Spinal cord (tissue), 10 donors: ENCODE data around the gene PI4K2A. TPM values are rescaled to one million over a fixed set of nuclear protein-coding genes. Genes with fewer than 3 reads are reported as not detected.

ENCODE experiments used
- DNase-seq, 6 donors: peaks; one replicate each; pipeline versions ENCODE4 v3.0.0 to v3.0.0-alpha.2; 2013 to 2015; ENCODE audit warnings: low spot score in 6 of 6, low read depth in 4 of 6
- H3K27ac ChIP-seq: one replicate; pipeline ENCODE4 v1.5.1; 2013; ENCODE audit warnings: low read depth, low read length, control low read depth
- H3K27me3 ChIP-seq: one replicate; pipeline ENCODE4 v1.6.1; 2013; ENCODE audit warnings: low read length; ENCODE audit not compliant: control insufficient read depth, insufficient read depth
- H3K36me3 ChIP-seq: one replicate; pipeline ENCODE4 v1.6.1; 2013; ENCODE audit warnings: low read length; ENCODE audit not compliant: control insufficient read depth, insufficient read depth
- H3K4me1 ChIP-seq: one replicate; pipeline ENCODE4 v1.6.1; 2013; ENCODE audit warnings: low read length; ENCODE audit not compliant: control insufficient read depth, insufficient read depth
- H3K4me3 ChIP-seq: one replicate; pipeline ENCODE4 v1.5.1; 2013; ENCODE audit warnings: low read depth, low read length, control low read depth
- H3K9me3 ChIP-seq: one replicate; pipeline ENCODE4 v1.6.1; 2013; ENCODE audit warnings: low read length; ENCODE audit not compliant: control insufficient read depth, insufficient read depth
- WGBS: methylation state at CpG from one replicate; pipeline ENCODE4 v1.1.5; 2013; ENCODE audit warnings: missing lambda C conversion rate; ENCODE audit not compliant: insufficient coverage; 5-methylcytosine and 5-hydroxymethylcytosine counted together
- polyA plus RNA-seq, 2 donors: library from polyadenylated mRNA; unstranded; fragments of 120-200 nt; gene quantifications; one replicate each; pipeline ENCODE4 v1.2.1, GENCODE V29; 2013; ENCODE audit not compliant: insufficient read length in 2 of 2
- total RNA-seq, 2 donors: library from RNA; depleted of rRNA in 1 of 2; stranded (reverse); fragments of 120-200 nt in 1 of 2; fragments of >200 nt in 1 of 2; gene quantifications; one replicate each; pipeline versions ENCODE4 v1.2.3 to v1.2.4, GENCODE V29; 2013 to 2014
- donor health status: healthy.

Gene PI4K2A
- total and polyA plus RNA-seq, 4 donors: 17.1 to 21.2 (median 19.0) TPM

- H3K4me1 ChIP-seq: peaks cover 32% of the 10 kb centered on the region
- no peak overlapping the region for H3K27ac ChIP-seq
- no peak for DNase-seq
- 87% methylated on average over 5 of the region's 9 CpGs for WGBS
- H3K9me3 ChIP-seq: no peaks in the 10 kb centered on the region
- no peak overlapping the region for H3K4me3 ChIP-seq
- H3K27me3 ChIP-seq: peaks cover 4% of the 10 kb centered on the region
- H3K36me3 ChIP-seq: peaks cover under 1% of the 10 kb centered on the region
These were observed 71.4 kb downstream of the PI4K2A start for GRCh38 chr10:97711640-97712572.

- peaks cover 41% of the 10 kb centered on the region for H3K4me1 ChIP-seq
These were observed 72.9 kb downstream of the PI4K2A start, which contains the start of gene MARVELD1 for GRCh38 chr10:97713339-97713825. Gene MARVELD1 (plus strand): TSS chr10:97713730. CDS start chr10:97713877, 147 bp downstream.

DNA sequence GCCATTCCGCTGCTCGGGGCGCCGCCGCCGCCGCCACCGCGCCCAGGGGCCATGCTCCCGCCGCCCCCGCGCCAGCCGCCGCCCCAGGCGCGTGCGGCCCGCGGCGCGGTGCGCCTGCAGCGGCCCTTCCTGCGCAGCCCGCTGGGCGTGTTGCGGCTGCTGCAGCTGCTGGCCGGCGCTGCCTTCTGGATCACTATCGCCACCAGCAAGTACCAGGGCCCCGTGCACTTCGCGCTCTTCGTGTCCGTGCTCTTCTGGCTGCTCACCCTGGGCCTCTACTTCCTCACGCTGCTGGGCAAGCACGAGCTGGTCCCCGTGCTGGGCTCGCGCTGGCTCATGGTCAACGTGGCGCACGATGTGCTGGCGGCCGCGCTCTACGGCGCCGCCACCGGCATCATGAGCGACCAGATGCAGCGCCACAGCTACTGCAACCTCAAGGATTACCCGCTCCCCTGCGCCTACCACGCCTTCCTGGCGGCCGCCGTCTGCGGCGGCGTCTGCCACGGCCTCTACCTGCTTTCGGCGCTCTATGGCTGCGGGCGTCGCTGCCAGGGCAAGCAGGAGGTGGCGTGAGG is 73.4 kb downstream of the PI4K2A start:
- Histone ChIP-seq H3K9me3 (no peaks in the 10 kb centered on the region), H3K27ac (peak overlapping the region; percentile 88), H3K36me3 (peaks cover 3% of the 10 kb centered on the region), H3K4me1 (peaks cover 46% of the 10 kb centered on the region), H3K4me3 (peak overlapping the region; percentile 69), H3K27me3 (peaks cover 4% of the 10 kb centered on the region)
- DNase-seq: peak in 4 of 6 donors; percentile 59 to 92 (median 76)
- 0% methylated on average over 69 of the region's 69 CpGs for WGBS

More at GRCh38 chr10:97713339-97713825, 72.9 kb downstream of the PI4K2A start, which contains the start of gene MARVELD1:
- Histone ChIP-seq H3K27ac (peak within 1 kb of the TSS; percentile 88), H3K36me3 (peaks cover 3% of the 10 kb centered on the region), H3K4me3 (peak within 1 kb of the TSS; percentile 69), H3K9me3 (no peaks in the 10 kb centered on the region), H3K27me3 (peaks cover 4% of the 10 kb centered on the region)
- peak in 3 of 6 donors; percentile 61 to 94 (median 93) for DNase-seq
- 2% methylated on average over 37 of the region's 37 CpGs for WGBS

GRCh38 chr10:97714401-97715258 is 74.2 kb downstream of the PI4K2A start:
- 2% methylated on average over 69 of the region's 74 CpGs for WGBS
- Histone ChIP-seq H3K4me3 (peak overlapping the region; percentile 69), H3K27me3 (peaks cover 4% of the 10 kb centered on the region), H3K27ac (peak overlapping the region; percentile 88), H3K36me3 (peaks cover 3% of the 10 kb centered on the region), H3K9me3 (no peaks in the 10 kb centered on the region), H3K4me1 (peaks cover 53% of the 10 kb centered on the region)
- DNase-seq: peak in 2 of 6 donors; percentile 70 to 76

DNA sequence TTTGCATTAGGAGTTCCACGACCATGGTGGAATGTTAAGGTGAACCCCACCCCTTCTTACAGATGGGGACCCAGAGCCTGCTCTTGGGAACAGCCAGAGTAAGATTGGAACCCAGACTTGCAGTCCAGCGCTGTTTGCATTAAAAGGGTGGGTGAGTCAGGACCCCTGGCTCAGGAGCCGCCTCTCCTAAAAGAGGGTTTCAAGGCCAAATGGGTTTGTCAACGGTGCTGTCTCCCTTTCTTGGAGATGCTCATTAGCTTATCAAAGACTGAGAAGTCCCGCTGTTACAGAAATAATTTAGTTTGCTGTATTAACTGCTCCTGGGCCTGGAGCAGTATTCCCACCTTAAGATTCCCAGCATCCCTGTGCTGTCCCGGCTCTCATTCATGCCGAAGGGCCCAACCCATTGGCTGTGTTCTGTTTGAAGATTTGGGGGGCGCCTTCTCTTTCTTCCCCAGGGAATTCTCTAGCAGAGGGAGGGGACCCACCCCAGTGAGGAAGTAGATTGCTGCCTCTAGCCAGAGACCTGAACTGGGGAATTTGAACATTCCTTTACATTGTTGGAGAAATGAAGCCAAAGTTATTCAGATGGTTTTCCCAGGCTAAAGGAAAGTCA is 74.9 kb downstream of the PI4K2A start:
- Histone ChIP-seq H3K4me3 (peak overlapping the region; percentile 69), H3K4me1 (peaks cover 53% of the 10 kb centered on the region), H3K27me3 (peaks cover 4% of the 10 kb centered on the region), H3K36me3 (peaks cover 3% of the 10 kb centered on the region), H3K9me3 (no peaks in the 10 kb centered on the region), H3K27ac (peak overlapping the region; percentile 88)
- no peak for DNase-seq
- WGBS: 56% methylated on average over 5 of the region's 8 CpGs

GRCh38 chr10:97717627-97718026 is 77.2 kb downstream of the PI4K2A start:
- H3K27me3 ChIP-seq: peaks cover 4% of the 10 kb centered on the region
- H3K36me3 ChIP-seq: peaks cover 3% of the 10 kb centered on the region
- no peak for DNase-seq
- peaks cover 53% of the 10 kb centered on the region for H3K4me1 ChIP-seq
- H3K9me3 ChIP-seq: no peaks in the 10 kb centered on the region
- 90% methylated on average over 7 of the region's 7 CpGs for WGBS
- H3K4me3 ChIP-seq: no peak overlapping the region
- H3K27ac ChIP-seq: peak overlapping the region; percentile 40

- H3K36me3 ChIP-seq: peaks cover 3% of the 10 kb centered on the region
- WGBS: 20% methylated on average over 4 of the region's 6 CpGs
- peaks cover 49% of the 10 kb centered on the region for H3K4me1 ChIP-seq
- H3K4me3 ChIP-seq: no peak overlapping the region
- H3K27me3 ChIP-seq: peaks cover 4% of the 10 kb centered on the region
- H3K27ac ChIP-seq: peak overlapping the region; percentile 74
- peak in 3 of 6 donors; percentile 58 to 89 (median 71) for DNase-seq
- H3K9me3 ChIP-seq: no peaks in the 10 kb centered on the region
These were observed 77.7 kb downstream of the PI4K2A start for GRCh38 chr10:97718178-97718577.

DNA sequence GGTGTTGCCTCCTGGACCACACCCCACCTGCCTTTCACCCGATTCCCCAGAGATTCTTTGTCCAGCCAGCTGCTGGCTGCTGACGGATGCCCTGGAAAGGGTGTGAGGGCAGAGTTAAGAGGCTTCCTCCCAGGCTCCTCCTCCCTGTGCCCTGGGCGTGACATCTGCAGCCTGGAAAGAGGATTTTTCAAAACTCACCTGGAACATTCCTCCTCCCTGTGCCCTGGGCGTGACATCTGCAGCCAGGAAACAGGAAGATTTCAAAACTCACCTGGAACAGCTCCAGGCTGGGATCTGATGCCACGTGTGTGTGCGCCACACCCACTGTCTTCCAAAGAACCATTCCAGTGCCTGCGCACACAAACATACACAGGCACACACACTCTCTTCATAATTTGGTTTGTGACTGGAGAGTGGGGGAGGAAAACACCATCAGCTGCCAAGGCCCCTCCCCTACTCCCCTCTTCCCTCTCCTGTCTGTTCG is 78.2 kb downstream of the PI4K2A start:
- no peak for DNase-seq
- Histone ChIP-seq H3K9me3 (no peaks in the 10 kb centered on the region), H3K27me3 (peaks cover 4% of the 10 kb centered on the region), H3K36me3 (peaks cover 3% of the 10 kb centered on the region), H3K27ac (peak overlapping the region; percentile 74), H3K4me1 (peaks cover 46% of the 10 kb centered on the region), H3K4me3 (no peak overlapping the region)
- WGBS: 48% methylated on average over 4 of the region's 8 CpGs
